T-helper 1 cell treated with Interleukin-12 subunit alpha and Interleukin-12 subunit beta and Interleukin-4 antibody, amounts not matched to agents 30 μg/mL and 1 μg/mL, for 36 hours (primary cell): Measurements from ENCODE around the gene TOMM22.
"Not testable (repeated sequence)": the region's sequence is repeated elsewhere in the genome, so short reads cannot be mapped to it uniquely, and the experiment has no call there.

ENCODE experiments used
- H3K27ac Mint-ChIP-seq: one replicate; pipeline ENCODE4 v1.8.0; 2021; ENCODE audit warnings: mild to moderate bottlenecking, mixed read lengths
- H3K27me3 Mint-ChIP-seq: one replicate; pipeline ENCODE4 v1.8.0; 2021; ENCODE audit warnings: low read depth, mixed read lengths
- H3K36me3 Mint-ChIP-seq: one replicate; pipeline ENCODE4 v1.8.0; 2021; ENCODE audit warnings: low read depth, mixed read lengths
- H3K4me1 Mint-ChIP-seq: one replicate; pipeline ENCODE4 v1.8.0; 2021; ENCODE audit warnings: low read depth, mixed read lengths
- H3K4me3 Mint-ChIP-seq: one replicate; pipeline ENCODE4 v1.8.0; 2021; ENCODE audit warnings: mild to moderate bottlenecking, moderate library complexity, mixed read lengths
- H3K9me3 Mint-ChIP-seq: one replicate; pipeline ENCODE4 v1.8.0; 2021; ENCODE audit warnings: mixed read lengths

The TOMM22 gene

GRCh38 chr22:38681582-38682335, at the start of gene TOMM22:
Gene TOMM22, plus strand, starts transcription at chr22:38681957. Its CDS starts 22 bp downstream, at chr22:38681979.
- Mint-ChIP-seq H3K9me3 (no peaks in the 10 kb centered on the region), H3K4me1 (peaks cover 16% of the 10 kb centered on the region), H3K36me3 (peaks cover 25% of the 10 kb centered on the region), H3K27me3 (no peaks in the 10 kb centered on the region), H3K4me3 (peak within 1 kb of the TSS; percentile 97), H3K27ac (peak within 1 kb of the TSS; percentile 97)

- Mint-ChIP-seq H3K9me3 (no peaks in the 10 kb centered on the region), H3K36me3 (no peaks in the 10 kb centered on the region), H3K4me3 (no peak overlapping the region), H3K4me1 (peaks cover 10% of the 10 kb centered on the region), H3K27ac (no peak overlapping the region), H3K27me3 (peaks cover 10% of the 10 kb centered on the region)
These were observed 49.2 kb upstream of the TOMM22 start for GRCh38 chr22:38632528-38632927.

- H3K9me3 Mint-ChIP-seq = no peaks in the 10 kb centered on the region
- no peaks in the 10 kb centered on the region for H3K4me1 Mint-ChIP-seq
- H3K36me3 Mint-ChIP-seq = no peaks in the 10 kb centered on the region
- peaks cover 17% of the 10 kb centered on the region for H3K27me3 Mint-ChIP-seq
- no peak overlapping the region for H3K27ac Mint-ChIP-seq
- no peak overlapping the region for H3K4me3 Mint-ChIP-seq
These were observed 43.5 kb upstream of the TOMM22 start for GRCh38 chr22:38638216-38638615.

GRCh38 chr22:38638728-38639127, 43.0 kb upstream of the TOMM22 start:
- Mint-ChIP-seq H3K9me3 (no peaks in the 10 kb centered on the region), H3K27me3 (peaks cover 17% of the 10 kb centered on the region), H3K4me3 (no peak overlapping the region), H3K36me3 (no peaks in the 10 kb centered on the region), H3K4me1 (no peaks in the 10 kb centered on the region), H3K27ac (no peak overlapping the region)

GRCh38 chr22:38641476-38642040, 40.2 kb upstream of the TOMM22 start:
- H3K27ac Mint-ChIP-seq = no peak overlapping the region
- no peaks in the 10 kb centered on the region for H3K9me3 Mint-ChIP-seq

GRCh38 chr22:38644245-38644644, 37.5 kb upstream of the TOMM22 start:
- H3K36me3 Mint-ChIP-seq, H3K4me1 Mint-ChIP-seq, H3K9me3 Mint-ChIP-seq, H3K4me3 Mint-ChIP-seq, H3K27ac Mint-ChIP-seq: not testable (repeated sequence)
- H3K27me3 Mint-ChIP-seq = peaks cover 12% of the 10 kb centered on the region

More at GRCh38 chr22:38641476-38642040, 40.2 kb upstream of the TOMM22 start:
- H3K27me3 Mint-ChIP-seq = peaks cover 7% of the 10 kb centered on the region
- no peaks in the 10 kb centered on the region for H3K36me3 Mint-ChIP-seq
- no peaks in the 10 kb centered on the region for H3K4me1 Mint-ChIP-seq
- no peak overlapping the region for H3K4me3 Mint-ChIP-seq

GRCh38 chr22:38645430-38645829, 36.3 kb upstream of the TOMM22 start:
- Mint-ChIP-seq H3K36me3 (no peaks in the 10 kb centered on the region), H3K4me1 (no peaks in the 10 kb centered on the region), H3K9me3 (no peaks in the 10 kb centered on the region), H3K27ac (no peak overlapping the region), H3K27me3 (peaks cover 12% of the 10 kb centered on the region), H3K4me3 (no peak overlapping the region)

GRCh38 chr22:38649841-38650522, 31.8 kb upstream of the TOMM22 start:
- Mint-ChIP-seq H3K27ac (no peak overlapping the region), H3K27me3 (peaks cover 9% of the 10 kb centered on the region), H3K4me1 (peaks cover 3% of the 10 kb centered on the region), H3K4me3 (no peak overlapping the region), H3K36me3 (no peaks in the 10 kb centered on the region), H3K9me3 (no peaks in the 10 kb centered on the region)

GRCh38 chr22:38652859-38653258, 28.9 kb upstream of the TOMM22 start:
- Mint-ChIP-seq H3K4me3 (no peak overlapping the region), H3K9me3 (no peaks in the 10 kb centered on the region), H3K27me3 (peaks cover 7% of the 10 kb centered on the region), H3K27ac (no peak overlapping the region), H3K4me1 (peaks cover 15% of the 10 kb centered on the region), H3K36me3 (no peaks in the 10 kb centered on the region)

GRCh38 chr22:38653741-38654140, 28.0 kb upstream of the TOMM22 start:
- peaks cover 3% of the 10 kb centered on the region for H3K27me3 Mint-ChIP-seq
- no peak overlapping the region for H3K27ac Mint-ChIP-seq
- no peak overlapping the region for H3K4me3 Mint-ChIP-seq
- no peaks in the 10 kb centered on the region for H3K9me3 Mint-ChIP-seq
- no peaks in the 10 kb centered on the region for H3K36me3 Mint-ChIP-seq
- H3K4me1 Mint-ChIP-seq = peaks cover 19% of the 10 kb centered on the region

- Mint-ChIP-seq H3K36me3 (no peaks in the 10 kb centered on the region), H3K9me3 (no peaks in the 10 kb centered on the region), H3K4me1 (peaks cover 19% of the 10 kb centered on the region), H3K27ac (peak overlapping the region; percentile 98), H3K27me3 (peaks cover 3% of the 10 kb centered on the region), H3K4me3 (peak overlapping the region; percentile 94)
These were observed 26.1 kb upstream of the TOMM22 start for GRCh38 chr22:38655519-38656255.

- H3K27ac Mint-ChIP-seq = peak within 1 kb of the TSS; percentile 98
- H3K27me3 Mint-ChIP-seq = no peaks in the 10 kb centered on the region
- H3K4me1 Mint-ChIP-seq = peaks cover 19% of the 10 kb centered on the region
- peak within 1 kb of the TSS; percentile 94 for H3K4me3 Mint-ChIP-seq
- no peaks in the 10 kb centered on the region for H3K9me3 Mint-ChIP-seq
- H3K36me3 Mint-ChIP-seq = no peaks in the 10 kb centered on the region
These were observed 25.3 kb upstream of the TOMM22 start, which contains the start of the genes CBY1 and FAM227A for GRCh38 chr22:38656256-38657044. Gene CBY1, plus strand, starts transcription at chr22:38656638. Its CDS starts 11,417 bp downstream, at chr22:38668055. Gene FAM227A, minus strand, starts transcription at chr22:38656392. Its CDS starts 6,224 bp downstream, at chr22:38650168.

GRCh38 chr22:38657045-38657909, 24.5 kb upstream of the TOMM22 start:
- Mint-ChIP-seq H3K4me1 (peaks cover 19% of the 10 kb centered on the region), H3K36me3 (no peaks in the 10 kb centered on the region), H3K27me3 (no peaks in the 10 kb centered on the region), H3K27ac (peak overlapping the region; percentile 98), H3K9me3 (no peaks in the 10 kb centered on the region), H3K4me3 (peak overlapping the region; percentile 94)
